ENCODE results near the gene CMSS1.

CMSS1 gene

DNA sequence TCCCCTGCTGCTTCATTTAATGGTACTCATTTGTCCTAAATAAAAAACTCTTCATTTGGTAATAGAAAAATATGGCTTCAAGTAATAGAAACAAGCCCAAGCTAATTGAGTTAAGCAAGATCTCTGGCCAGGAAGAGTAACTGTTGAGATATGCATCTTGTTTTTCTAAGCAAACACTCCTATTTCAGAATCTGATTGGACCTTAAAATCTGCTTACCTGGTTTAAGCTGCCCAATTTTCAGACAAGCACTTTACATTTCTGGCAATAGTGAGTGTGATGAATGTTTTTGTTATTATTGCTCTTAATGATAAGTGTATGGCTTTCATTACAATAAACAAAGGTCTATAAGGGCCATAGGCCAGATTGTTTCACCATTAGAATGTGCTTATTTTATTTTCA, 86.2 kb downstream of the CMSS1 start:
- DNase-seq (ENCODE audit: low read depth in 2 of 2): no peak

DNA sequence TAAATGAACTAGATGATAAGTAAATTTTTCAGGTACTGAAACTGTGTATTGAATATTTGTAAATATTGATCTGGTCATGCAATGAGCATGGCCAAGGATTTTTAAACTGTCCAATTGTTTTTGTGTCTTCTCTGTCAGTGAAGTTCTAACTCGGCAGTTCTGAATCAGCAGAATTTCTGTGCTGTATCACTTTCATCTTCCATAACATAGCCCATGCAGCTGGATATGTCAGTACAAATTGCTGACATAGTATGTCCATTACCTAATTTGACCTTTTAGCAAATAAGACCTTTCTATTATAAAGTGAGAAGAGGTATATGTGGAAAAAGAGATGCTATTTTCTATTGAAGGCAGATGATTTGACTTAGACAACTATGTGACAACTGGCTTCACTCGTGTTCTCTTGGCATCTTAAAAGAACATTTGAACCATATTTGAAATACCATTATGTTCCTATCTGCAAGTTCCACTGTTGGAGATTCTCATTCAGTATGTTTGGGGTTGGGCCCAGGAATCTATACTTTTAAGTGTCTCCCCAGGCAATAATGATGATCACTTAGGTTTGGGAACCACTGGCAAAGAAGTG, 90.4 kb downstream of the CMSS1 start:
- DNase-seq (ENCODE audit: low read depth in 2 of 2): no peak

DNA sequence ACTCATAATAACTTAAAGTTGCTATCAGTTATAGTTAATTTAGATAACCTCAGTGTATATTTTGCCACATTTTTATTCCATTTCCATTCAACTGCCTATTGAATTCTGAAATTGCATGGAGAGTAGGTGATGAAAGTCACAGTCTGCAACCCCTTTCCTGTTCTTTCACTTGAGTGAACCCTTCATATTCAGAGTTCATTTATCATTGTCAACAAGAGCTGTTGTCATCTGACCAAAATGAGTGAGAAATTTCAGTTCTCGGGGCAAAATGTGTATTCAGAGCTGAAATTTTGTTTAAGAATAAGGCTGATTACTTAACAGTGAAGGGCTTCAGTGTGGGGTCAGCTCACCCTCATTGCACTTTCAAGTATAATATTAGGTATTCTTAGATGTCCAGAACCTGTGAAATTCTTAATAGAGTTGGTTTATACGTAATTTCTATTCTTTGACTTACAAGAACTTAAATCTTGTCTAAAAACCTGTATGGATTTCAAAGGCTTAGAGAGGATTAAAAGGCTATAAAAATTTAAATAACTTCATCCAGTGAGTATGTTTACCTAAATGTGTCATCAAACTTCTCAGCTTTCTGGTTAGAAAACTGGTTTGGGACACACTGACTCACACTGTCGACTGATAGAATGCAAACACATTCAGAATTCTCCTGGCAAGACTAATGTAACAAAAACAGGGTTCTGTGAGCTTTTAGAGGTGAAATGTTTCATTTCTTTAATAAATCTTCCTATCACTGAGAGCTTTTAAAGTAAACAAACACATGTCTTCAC, 92.2 kb downstream of the CMSS1 start:
- DNase-seq (ENCODE audit: low read depth in 2 of 2): no peak

DNA sequence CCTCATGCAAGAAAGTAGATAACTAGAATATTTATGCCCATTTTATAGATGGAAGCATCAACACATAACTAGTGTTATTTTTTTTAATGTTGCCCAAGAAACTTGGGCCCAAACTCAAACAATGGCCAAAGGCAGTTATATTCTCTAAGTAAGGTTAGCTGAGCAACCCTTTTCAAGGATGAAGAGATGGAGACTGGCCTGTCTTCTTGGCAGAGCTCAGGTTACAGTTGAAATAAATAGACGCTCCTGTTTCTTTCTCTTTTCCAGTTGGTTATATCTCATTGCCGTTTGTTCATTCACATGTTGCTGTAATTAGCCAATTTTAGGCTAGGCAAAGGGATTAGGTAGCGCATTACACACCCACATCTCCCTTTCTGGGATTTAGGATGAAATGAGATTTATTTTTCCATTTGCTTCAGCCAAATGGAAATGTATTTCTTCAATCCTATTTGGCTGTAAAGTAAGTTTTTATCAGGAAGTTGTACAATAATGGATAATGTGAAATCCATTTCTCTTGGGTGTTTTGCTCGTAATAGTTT, 93.2 kb downstream of the CMSS1 start:
- DNase-seq (ENCODE audit: low read depth in 2 of 2): no peak

DNA sequence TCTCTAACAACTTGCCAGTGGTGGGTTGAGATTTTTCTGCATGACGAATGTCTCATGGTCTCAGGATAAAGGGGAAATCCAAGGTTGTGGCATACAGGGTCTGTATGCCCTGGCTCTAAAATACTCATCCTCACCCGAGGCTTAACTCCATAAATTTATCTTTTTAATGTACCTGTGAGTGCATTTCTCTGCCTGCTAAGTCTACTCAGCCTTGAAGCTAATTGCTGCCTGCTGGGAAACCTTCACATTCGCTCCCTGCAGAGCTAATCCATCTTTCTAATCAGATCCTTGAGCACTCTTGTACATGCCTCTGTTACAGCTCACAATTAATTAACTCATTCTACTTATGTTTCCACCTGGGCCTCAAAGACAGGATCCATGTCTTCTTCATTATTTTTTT, 93.8 kb downstream of the CMSS1 start:
- no peak for DNase-seq (ENCODE audit: low read depth in 2 of 2)

DNA sequence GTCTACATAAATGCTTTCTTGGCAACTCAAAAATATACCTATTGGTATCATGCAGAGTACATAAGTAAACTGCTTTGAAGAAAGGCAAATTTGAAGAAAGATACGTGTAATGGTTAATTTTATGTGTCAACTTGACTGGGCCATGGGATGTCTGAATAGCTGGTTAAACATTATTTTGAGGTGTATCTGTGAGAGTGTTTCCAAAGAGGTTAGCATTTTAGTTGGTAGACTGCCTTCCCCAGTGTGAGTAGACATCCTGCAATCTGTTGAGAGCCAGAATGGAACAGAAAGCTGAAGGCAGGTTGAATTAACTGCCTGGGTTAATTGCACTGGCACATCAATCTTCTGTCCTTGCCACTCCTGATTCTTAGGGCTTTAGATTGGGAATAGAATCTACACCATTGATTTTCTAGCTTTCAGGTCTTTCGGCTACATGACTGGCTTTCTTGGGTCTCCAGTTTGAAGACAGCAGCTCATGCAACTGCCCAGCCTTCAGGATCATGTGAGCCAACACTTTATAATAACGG, 98.3 kb downstream of the CMSS1 start:
- no peak for DNase-seq (ENCODE audit: low read depth in 2 of 2)

DNA sequence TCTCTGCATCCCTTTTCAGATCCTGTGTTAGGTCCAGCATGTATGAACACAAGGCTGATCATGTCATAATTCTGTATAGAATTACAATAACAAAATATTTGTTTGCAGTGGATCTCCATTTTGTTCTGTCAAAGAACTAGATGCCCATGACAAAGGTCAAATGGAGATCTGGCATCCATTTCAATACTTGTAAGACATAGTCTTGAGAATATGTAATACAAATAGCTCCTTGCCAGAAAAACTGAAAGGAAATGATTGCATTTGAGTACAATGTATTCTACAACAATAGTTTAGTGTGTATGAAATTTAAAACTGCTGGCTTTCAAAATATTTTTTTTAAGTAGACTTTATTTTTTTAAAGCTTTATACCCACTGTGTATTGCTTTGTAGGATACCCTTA, 101.1 kb downstream of the CMSS1 start:
- no peak for DNase-seq (ENCODE audit: low read depth in 2 of 2)

DNA sequence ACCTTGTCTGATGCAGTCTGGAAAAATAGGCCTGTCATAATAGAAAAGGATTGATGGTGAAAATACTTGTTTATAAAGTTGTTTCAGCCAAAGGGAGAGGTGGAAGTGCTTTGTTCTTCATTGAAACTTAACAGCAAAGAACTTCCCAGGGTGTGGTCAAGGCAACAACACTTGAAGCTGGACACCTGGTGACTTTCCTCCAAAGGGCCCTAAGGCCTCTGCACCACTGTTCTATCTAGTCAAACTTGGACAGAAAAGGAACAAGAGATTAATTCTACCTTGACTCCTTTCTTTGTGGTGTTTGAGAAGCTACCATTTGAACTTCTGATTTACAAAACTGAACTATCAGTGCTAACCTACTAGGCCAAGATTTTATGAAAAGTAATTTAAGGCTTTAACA, 102.0 kb downstream of the CMSS1 start:
- no peak for DNase-seq (ENCODE audit: low read depth in 2 of 2)

DNA sequence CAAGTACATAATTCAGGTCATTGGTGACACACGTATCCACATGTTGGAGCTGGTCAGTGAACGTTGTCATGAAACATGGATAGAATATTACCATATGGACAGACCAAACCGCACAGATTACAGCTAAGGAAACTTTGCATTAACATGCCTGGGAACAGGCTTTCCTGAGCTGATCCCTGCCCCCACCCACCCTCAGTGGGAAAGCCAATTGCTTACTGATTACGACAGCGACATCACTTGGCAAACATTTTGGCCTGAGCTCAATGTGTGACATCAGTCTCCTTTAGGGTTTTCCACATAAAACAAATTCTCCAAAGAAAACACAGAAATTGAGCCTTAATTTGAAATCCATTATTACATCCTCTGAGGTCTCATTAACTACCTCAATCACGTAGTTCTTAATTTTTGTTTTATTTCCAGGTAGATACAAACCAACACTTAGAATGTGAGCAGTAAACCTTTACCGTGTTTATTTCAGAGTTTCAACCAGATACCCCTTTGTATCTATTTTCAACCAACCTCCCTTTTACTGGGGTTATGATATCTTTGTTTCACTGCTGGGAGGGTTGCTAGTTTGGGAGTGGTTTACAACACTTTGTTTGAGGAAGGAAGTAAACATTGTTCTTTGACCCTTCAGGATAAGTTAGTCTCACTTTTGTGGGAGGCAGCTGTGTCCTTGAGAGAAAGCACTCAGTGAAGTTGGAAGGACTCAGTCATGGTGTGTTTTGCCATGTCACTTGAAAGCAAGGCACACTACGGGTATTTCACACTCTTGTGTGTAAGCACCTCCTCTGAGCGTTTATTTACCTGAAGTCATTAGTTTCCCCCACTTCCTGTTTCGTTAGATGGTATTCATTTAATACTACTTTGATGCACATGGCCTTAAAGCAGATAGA, 103.1 kb downstream of the CMSS1 start:
- DNase-seq (ENCODE audit: low read depth in 2 of 2): no peak

DNA sequence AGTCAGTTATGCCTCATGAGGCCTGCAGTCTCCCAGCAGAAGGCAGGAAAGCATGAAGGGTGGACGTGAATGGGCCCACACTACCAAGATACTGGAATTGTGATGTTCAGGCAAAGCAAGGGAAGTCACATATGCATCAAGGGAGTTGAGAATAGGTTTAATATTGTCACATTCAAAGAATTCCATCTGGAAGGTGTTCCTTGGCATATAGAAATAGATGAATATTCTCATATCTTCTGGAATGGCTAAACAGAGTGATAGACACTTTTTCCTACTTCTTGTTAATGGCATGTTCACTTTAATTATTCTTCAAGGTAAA, 103.7 kb downstream of the CMSS1 start:
- DNase-seq (ENCODE audit: low read depth in 2 of 2): no peak

DNA sequence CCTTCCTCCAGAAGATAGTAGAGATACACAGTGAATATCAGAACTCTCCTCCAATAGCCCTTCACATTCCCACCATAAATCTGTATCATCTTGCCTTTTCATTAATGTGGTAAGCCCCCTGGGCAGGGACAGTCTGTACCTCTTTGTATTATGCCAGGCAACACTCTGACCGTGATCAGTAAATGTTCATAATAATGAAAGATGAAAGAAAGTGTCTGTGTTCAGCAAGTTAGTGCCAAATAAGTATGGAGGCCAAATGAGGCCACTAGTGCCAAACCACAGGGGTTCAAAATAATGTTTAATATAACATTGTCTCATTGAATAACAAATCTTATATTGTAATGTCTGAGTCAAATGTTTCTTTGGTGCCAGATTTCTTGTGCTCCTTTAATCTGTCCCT, 104.3 kb downstream of the CMSS1 start:
- DNase-seq (ENCODE audit: low read depth in 2 of 2): no peak

DNA sequence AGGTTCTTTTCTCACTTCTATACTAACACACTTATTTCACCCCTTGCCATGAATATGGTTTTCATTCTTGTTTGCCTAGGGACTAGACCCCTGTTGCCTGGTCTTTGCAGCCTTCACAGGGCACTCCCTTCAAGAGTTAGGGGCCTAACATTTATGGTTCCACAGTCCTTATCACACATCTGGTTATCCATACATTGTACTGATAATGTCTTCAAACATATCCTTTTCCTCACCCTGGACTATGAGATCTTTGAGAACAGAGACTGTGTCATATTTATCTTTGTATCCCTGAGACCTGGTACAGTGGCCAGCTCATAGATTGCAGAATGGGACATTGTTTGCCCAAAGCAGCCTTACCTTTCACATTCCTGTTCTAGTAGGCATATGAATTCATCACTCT, 106.2 kb downstream of the CMSS1 start:
- DNase-seq (ENCODE audit: low read depth in 2 of 2): no peak

DNA sequence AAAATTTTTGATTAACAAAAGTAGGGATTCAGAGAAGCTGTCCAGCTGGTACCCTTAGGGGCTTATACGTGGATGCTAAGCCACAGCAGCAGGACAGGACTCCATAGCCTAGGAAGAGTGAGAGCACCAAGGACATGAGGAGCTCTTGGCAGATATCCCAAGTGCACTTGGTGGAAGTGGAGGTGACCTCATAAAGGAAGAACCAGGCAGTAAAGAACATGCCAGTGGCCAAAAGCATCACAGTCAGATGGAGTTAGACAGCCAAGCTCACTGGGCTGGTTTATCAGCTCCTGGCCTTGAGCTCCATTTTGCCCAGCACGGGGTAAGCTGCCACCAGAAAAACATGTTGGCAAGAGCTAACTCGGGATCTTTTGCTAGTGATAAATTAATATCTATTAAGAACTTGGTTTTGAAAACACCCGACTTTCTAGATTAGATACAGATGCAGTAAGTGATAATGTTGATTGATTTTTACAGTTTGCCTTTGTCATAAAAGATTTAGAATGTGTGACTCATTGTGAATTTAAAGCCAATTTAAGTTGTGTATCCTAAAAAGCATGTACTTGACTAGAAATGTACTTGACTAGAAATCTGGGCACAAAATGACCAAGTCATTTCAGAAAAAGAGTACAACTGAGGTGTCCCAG, 108.0 kb downstream of the CMSS1 start:
- DNase-seq (ENCODE audit: low read depth in 2 of 2): no peak

DNA sequence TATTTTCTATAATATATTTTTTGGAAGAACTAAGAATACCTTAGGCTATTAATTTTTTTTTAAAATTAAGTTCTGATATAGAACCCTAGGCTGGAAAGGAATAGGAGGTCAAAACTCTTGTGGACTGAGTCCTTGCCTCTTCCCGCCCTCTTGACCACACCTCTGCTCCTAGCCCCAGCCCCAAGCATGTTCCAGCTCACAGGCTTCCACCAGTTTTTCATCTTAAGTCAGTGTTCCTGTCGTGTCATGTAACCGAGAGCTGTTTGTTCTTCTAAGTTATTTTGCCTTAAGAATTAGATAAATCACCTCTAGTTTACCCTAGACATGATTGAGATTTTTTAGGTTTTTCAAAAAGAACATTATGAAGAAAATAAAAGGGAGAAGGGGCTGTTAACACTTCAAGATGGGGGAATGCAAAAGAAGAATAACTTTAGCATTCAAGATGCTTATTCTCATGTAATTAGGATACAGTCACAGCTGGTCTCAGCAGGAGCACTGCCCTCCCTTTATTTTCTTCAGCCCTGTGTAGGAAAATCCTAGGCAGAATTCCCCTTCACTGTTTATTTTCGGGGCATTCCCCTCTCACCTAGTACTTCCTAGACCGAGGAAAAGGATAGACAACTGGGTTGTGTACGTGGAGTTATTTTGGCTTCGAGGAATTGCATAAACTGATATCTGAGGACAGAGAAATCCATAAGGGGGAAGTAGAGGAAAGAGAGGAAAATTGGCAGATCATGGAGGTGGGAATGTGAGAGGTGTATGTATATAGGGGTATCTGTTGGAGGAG, 110.2 kb downstream of the CMSS1 start:
- no peak for DNase-seq (ENCODE audit: low read depth in 2 of 2)

DNA sequence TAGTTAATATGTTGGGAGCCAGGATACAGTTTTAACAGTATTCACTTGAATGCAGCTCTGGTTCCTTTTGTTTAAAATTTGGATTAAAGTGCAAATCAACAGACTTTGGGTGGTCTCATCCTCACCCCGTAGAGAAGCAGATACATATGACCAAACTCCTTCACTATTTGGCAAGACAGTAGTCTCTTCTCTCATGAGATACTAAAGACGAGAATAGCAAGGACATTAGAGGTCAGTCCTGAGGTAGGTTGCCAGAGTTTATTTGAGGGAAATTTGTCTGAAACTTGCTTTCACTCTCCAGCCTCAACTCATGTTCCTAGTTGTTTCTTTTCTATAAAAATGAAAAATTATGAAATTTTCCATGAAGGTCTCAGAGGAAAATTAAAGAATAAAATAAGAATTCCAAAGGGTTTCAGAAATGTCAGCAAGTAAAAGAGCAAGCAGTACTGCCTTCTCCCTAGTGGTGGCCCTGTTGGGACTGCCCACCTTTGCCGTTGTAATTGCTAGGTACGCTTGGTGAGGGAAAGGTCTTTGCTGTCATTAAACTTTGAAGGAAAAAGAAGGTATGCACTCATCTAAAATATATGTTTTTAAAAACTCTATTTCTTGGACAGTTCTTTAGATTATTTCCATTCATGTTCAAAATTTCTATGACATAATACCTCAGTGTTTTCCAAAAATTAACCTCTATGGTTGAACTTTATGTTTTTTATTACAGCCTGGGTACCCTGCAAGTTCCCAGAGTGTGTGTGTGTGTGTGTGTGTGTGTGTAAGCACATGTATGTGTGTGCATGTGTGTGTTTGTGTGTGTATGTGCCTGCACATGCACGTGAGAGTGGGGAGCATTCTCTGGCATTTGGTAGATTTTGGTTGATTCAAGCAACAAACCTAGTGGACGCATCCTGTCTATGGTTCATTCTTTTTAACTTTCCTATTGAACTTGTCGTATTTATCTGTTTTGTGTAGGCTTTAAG, 111.4 kb downstream of the CMSS1 start:
- DNase-seq (ENCODE audit: low read depth in 2 of 2): no peak

DNA sequence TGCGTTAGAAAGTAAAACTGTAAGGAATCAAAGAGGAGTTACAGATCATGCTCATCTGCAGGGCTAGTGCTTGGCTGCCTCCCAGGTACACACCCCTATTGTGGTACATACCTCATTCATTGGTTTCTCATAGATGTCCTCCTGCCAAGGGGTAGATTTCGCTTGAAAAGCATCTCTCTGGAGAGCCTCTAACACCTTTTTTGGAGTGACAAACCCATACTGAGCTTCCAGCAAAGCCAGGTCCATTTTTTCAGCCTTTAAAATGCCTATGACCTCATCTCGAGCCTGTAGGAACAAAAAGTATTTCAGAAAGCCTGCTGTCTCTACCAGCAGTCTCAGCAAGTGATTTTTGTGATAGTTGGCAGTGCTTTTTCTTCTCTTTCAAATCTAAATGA, 112.1 kb downstream of the CMSS1 start:
- DNase-seq (ENCODE audit: low read depth in 2 of 2): no peak

DNA sequence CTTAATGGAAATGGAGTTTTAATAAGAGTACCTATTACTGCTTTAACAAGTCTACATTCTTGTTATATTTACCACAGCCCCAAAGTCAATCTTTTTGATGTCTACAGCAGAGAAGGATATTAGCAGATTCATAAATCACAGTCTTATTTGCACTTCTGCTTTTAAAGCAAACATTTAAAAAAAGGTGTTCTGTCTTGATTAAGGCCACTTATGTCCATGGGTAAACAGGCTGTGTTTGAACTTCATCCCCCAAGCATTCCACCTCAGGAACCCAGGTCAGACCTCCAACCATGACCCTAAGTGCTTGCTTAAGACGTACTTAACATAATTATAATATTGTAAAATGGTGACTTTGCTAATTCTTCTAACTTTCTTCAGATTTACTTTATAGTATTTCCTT, 113.4 kb downstream of the CMSS1 start:
- DNase-seq (ENCODE audit: low read depth in 2 of 2): no peak

DNA sequence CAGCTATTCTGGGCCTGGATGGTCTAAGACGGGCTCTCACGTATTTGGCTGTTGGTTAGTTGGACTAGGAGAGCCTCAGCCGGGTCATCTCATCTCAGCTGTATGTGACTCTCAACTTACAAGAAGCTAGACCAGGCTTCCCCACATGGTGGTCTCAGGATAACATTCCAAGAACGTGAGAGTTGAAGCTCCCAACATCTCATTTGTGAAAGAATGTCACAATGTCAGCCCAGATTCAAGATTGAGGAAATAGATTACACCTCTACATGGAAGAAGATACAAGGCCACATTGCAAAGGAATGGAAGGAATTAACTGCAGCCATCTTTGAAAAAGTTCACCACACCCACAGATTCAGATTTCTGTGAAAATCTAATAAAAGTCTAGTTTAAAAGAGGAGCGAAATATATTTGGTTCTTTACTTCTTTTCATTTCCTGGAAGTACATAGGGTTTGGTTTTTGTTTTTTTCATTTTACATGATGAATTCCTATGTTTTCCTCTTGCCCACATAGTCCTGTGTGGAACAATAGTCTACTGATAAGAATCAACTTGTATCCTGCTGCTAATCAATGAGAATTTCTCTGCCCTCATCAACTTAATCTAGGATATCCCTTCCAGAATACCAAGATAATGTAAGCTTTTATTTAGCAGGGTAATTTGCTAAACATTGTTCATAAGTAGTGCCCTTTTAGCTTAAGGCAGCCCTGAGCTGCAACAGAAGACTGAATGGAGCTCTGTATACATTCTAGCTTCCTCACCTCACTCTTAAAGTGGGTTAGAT, 116.5 kb downstream of the CMSS1 start:
- DNase-seq (ENCODE audit: low read depth in 2 of 2): no peak
